Keratinocyte (primary cell): ENCODE measurements around the gene SCARB1. TPM values are rescaled to one million over a fixed set of nuclear protein-coding genes. Genes with fewer than 3 reads are reported as not detected.

Experiments used
- DNase-seq: peaks from one replicate; pipeline ENCODE4 v3.0.0-alpha.2; 2011; ENCODE audit warnings: low read depth, missing footprints, low spot score
- FAIRE-seq: peaks from 2 replicates; lab custom pipeline; 2011; peaks lifted over from hg19 to GRCh38; lab: Jason Lieb, UNC
- H2AFZ ChIP-seq: 2 replicates; pipeline ENCODE4 v1.6.0; 2012; ENCODE audit warnings: low read length, control low read depth, inconsistent platforms; ENCODE audit not compliant: control insufficient read depth
- H3K27ac ChIP-seq: 2 replicates; pipeline ENCODE4 v1.5.1; 2011; ENCODE audit warnings: low read length; ENCODE audit not compliant: control insufficient read depth, insufficient read depth
- H3K27me3 ChIP-seq: 3 replicates; pipeline ENCODE4 v1.6.0; 2011; ENCODE audit warnings: low read length; ENCODE audit not compliant: control insufficient read depth, insufficient read depth; ENCODE audit errors: extremely low read depth
- H3K36me3 ChIP-seq, 2 experiments: 2 replicates in 1 of 2; 3 replicates in 1 of 2; pipeline ENCODE4 v1.5.1; 2011; ENCODE audit warnings: low read length in 2 of 2, mild to moderate bottlenecking in 1 of 2; ENCODE audit not compliant: control insufficient read depth in 2 of 2, insufficient read depth in 2 of 2; ENCODE audit errors: extremely low read depth in 1 of 2
- H3K4me1 ChIP-seq: 3 replicates; pipeline ENCODE4 v1.5.1; 2011; ENCODE audit warnings: low read length; ENCODE audit not compliant: control insufficient read depth, insufficient read depth; ENCODE audit errors: extremely low read depth
- H3K4me2 ChIP-seq: 3 replicates; pipeline ENCODE4 v1.6.0; 2011; ENCODE audit warnings: low read depth, low read length; ENCODE audit not compliant: control insufficient read depth, insufficient read depth; ENCODE audit errors: extremely low read depth
- H3K4me3 ChIP-seq, 3 experiments: fragments of 200-600 bp in 1 of 3; sonication (generic) in 1 of 3; 2 replicates in 2 of 3; 3 replicates in 1 of 3; pipeline ENCODE4 v1.5.1; 2011 to 2016; ENCODE audit warnings: low read length in 3 of 3, mild to moderate bottlenecking in 3 of 3, control low read depth in 2 of 3, inconsistent platforms in 1 of 3, low read depth in 1 of 3, mixed read lengths in 1 of 3, mixed run types in 1 of 3, moderate library complexity in 1 of 3; ENCODE audit not compliant: control insufficient read depth in 2 of 3, insufficient read depth in 2 of 3; ENCODE audit errors: extremely low read depth in 1 of 3
- H3K79me2 ChIP-seq: 2 replicates; pipeline ENCODE4 v1.6.0; 2012; ENCODE audit warnings: low read length; ENCODE audit not compliant: control insufficient read depth, insufficient read depth
- H3K9ac ChIP-seq: 3 replicates; pipeline ENCODE4 v1.6.0; 2011; ENCODE audit warnings: low read length; ENCODE audit not compliant: control insufficient read depth, insufficient read depth; ENCODE audit errors: extremely low read depth
- H3K9me1 ChIP-seq: 3 replicates; pipeline ENCODE4 v1.6.0; 2011; ENCODE audit warnings: low read length; ENCODE audit not compliant: control insufficient read depth, insufficient read depth; ENCODE audit errors: extremely low read depth
- H3K9me3 ChIP-seq: 2 replicates; pipeline ENCODE4 v1.5.1; 2012; ENCODE audit warnings: low read depth, low read length; ENCODE audit not compliant: control insufficient read depth
- H4K20me1 ChIP-seq: 3 replicates; pipeline ENCODE4 v1.6.0; 2011; ENCODE audit warnings: low read length; ENCODE audit not compliant: control insufficient read depth, insufficient read depth; ENCODE audit errors: extremely low read depth
- CTCF ChIP-seq, 3 experiments: IDR thresholded peaks in 1 of 3; conservative IDR thresholded peaks in 1 of 3; optimal IDR thresholded peaks in 1 of 3; 2 replicates in 2 of 3; 3 replicates in 1 of 3; pipeline versions ENCODE3 to v1.5.1; 2011; ENCODE audit warnings: low read length in 3 of 3, mild to moderate bottlenecking in 3 of 3, moderate library complexity in 2 of 3, control low read depth in 1 of 3, inconsistent platforms in 1 of 3; ENCODE audit not compliant: insufficient read depth in 2 of 3; ENCODE audit errors: extremely low read depth in 1 of 3
- EZH2 ChIP-seq: IDR thresholded peaks from one replicate; pipeline ENCODE4 v1.6.1; 2012; ENCODE audit warnings: inconsistent platforms, mild to moderate bottlenecking, low read length, moderate library complexity
- dilution Hi-C: fragments of 300-500 bp; cut with MboI; formaldehyde crosslinking; loops from one replicate; pipeline ENCODE4 v1.7.0; 2020; ENCODE audit warnings: low sequenced_read_pairs; ENCODE audit not compliant: extremely low pct_ligation_motif_present
- polyA plus RNA-seq, 5 experiments: library from polyadenylated mRNA; depleted of rRNA in 3 of 5; stranded (reverse) in 3 of 5; stranded (forward) in 1 of 5; unstranded in 1 of 5; fragments of >200 nt; gene quantifications; 1 replicate in 1 of 5; 2 replicates in 3 of 5; 3 replicates in 1 of 5; pipeline versions ENCODE4 v1.2.1 to v1.2.3, GENCODE V29; 2011 to 2012; ENCODE audit warnings: missing spikeins in 2 of 5, low read depth in 1 of 5, low replicate concordance in 1 of 5

Gene SCARB1
- polyA plus RNA-seq, 1 donor (not counting 4 experiments of a cell fraction or from before 2014, with no cell fraction given) = 40.9 TPM

- no peak overlapping the region for H3K4me2 ChIP-seq
- peaks cover 0 to 4% of the 10 kb centered on the region in 2 experiments for H3K36me3 ChIP-seq
- no peak overlapping the region for H3K9ac ChIP-seq
- H2AFZ ChIP-seq = no peak overlapping the region
- no peaks in the 10 kb centered on the region for H3K27me3 ChIP-seq
- H3K27ac ChIP-seq = no peak overlapping the region
- H4K20me1 ChIP-seq = peaks cover 8% of the 10 kb centered on the region
- H3K79me2 ChIP-seq = peaks cover 32% of the 10 kb centered on the region
- dilution Hi-C loops = no loop called here
- no peak for TF ChIP-seq CTCF (optimal IDR thresholded peaks at IDR 0.05 in 1 of 3, IDR thresholded peaks at IDR 0.05 in 1 of 3, conservative IDR thresholded peaks at IDR 0.05 in 1 of 3; ENCODE audit: extremely low read depth in 1 of 3, insufficient read depth in 2 of 3, low read length in 3 of 3)
- TF ChIP-seq EZH2 = no peak
- peaks cover 16% of the 10 kb centered on the region for H3K4me1 ChIP-seq
- DNase-seq (no peak), FAIRE-seq (no peak)
- H3K4me3 ChIP-seq = no peak overlapping the region
- no peaks in the 10 kb centered on the region for H3K9me3 ChIP-seq
- H3K9me1 ChIP-seq = no peaks in the 10 kb centered on the region
These were observed 26.9 kb downstream of the SCARB1 start for GRCh38 chr12:124836759-124837158.

- no peak overlapping the region for H2AFZ ChIP-seq
- dilution Hi-C loops = no loop called here
- H3K4me2 ChIP-seq = no peak overlapping the region
- H3K36me3 ChIP-seq = peaks cover 0 to 8% of the 10 kb centered on the region in 2 experiments
- H3K9me3 ChIP-seq = no peaks in the 10 kb centered on the region
- TF ChIP-seq EZH2 (no peak), CTCF (optimal IDR thresholded peaks at IDR 0.05 in 1 of 3, IDR thresholded peaks at IDR 0.05 in 1 of 3, conservative IDR thresholded peaks at IDR 0.05 in 1 of 3; ENCODE audit: extremely low read depth in 1 of 3, insufficient read depth in 2 of 3, low read length in 3 of 3) (no peak)
- no peak for DNase-seq
- H3K79me2 ChIP-seq = peaks cover 31% of the 10 kb centered on the region
- H4K20me1 ChIP-seq = peaks cover 6% of the 10 kb centered on the region
- H3K9me1 ChIP-seq = no peaks in the 10 kb centered on the region
- H3K4me1 ChIP-seq = peaks cover 16% of the 10 kb centered on the region
- H3K27ac ChIP-seq = no peak overlapping the region
- no peak overlapping the region for H3K4me3 ChIP-seq
- H3K27me3 ChIP-seq = no peaks in the 10 kb centered on the region
- FAIRE-seq = no peak
- H3K9ac ChIP-seq = no peak overlapping the region
These were observed 27.8 kb downstream of the SCARB1 start for GRCh38 chr12:124835656-124836410.
